GM19025 (cell line): ENCODE measurements around the gene CREBBP.

ENCODE experiments used
- ATAC-seq: cut with Tn5 transposase; IDR thresholded peaks from one replicate; pipeline ENCODE4 v1.9.1; 2021; ENCODE audit warnings: mild to moderate bottlenecking, low read depth, moderate library complexity; ENCODE audit not compliant: unreplicated experiment

Gene CREBBP

DNA sequence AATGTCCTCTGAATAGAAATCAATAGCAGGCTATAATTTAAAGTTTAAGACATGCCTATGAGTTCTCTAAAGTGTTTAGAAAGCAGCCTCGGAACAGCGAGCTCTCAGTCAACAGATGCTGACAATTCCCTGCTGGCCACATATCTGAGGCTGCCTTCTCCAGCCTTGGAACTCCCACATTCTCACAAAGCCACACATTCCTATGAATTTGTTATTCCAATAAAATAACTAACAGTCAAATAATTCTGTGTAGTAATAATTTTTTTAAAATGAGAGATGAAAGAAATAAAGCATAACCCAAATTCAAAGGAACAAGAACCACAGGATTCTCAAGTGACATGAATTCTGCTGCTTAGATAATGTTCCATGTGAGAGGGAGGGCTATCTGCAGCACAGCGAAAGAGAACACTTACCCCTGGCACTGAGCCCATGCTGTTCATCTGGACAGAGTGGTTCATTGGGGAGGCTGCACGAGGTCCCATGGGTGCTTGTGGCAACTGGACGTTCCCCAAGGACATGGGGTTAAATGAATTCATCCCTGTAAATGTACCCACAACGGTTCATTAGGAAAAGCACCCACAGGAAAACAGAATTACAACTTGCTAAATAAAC lies 106.3 kb downstream of the CREBBP start:
- no peak for ATAC-seq

DNA sequence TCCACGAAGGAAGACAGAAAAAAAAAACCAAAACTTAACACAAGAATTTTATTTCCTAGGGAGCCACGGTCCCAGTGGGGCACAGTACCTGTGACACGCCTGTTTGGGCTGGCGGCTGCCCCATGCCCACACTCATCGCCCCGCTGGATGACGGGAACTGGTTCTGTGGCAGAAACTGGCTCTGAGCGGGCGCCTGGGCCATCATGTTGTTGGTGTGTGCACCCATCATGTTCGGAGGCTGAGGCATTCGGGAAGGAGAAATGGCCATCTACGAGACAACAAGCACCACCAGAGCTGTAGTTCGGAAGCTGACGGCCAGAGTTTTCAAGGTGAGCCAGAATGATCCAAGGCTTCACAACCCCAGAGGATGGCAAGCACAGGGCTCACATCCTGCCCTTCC lies 106.8 kb downstream of the CREBBP start:
- no peak for ATAC-seq

DNA sequence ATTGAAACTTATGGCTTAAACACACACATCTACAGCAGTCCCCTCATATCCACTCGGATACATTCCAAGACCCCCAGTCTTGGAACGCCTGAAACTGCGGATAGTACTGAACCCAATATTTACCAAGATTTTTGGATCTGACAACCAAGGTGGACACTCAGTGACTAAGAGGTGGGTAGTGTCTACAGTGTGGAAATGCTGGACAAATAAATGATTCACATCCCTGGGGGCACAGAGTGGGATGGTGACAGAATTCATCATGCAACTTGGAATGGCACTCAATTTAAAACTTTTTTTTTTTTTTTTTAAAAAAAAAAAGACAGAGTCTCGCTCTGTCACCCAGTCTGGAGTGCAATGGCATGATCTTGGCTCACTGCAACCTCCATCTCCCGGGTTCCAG lies 109.0 kb downstream of the CREBBP start:
- ATAC-seq, result no peak

DNA sequence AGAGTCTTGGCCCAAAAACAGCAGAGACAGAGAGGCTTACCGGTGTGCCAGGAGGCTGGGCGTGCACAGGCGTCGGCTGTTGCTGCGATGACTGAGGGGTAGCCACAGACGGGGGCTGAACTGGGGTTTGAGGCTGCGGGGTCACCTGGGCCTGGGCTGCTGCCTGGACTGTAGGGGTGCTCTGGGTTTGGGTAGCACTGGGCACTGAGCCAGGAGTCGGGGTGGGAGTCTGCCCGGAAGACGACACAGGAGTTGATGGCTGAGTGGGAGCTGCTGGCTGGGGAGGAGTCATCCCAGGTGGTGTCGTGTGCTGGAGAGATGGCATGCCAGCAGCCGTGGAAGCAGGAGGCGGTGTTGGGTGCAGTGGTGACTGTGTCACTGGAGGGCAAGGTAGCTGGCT lies 110.0 kb downstream of the CREBBP start:
- no peak for ATAC-seq

DNA sequence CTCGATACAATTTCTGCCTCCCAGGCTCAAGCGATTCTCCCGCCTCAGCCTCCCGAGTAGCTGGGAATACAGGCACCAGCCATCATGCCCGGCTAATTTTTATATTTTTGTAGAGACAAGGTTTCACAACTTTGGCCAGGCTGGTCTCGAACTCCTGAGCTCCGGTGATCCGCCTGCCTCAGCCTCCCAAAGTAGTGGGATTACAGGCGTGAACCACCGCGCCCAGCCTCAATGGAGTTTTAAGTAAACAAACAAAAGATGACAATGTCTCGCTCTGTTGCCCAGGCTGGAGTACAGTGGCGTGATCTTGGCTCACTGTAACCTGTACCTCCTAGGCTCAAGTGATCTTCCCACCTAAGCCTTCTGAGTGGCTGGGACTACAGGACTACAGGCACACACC lies 110.6 kb downstream of the CREBBP start:
- no peak for ATAC-seq

DNA sequence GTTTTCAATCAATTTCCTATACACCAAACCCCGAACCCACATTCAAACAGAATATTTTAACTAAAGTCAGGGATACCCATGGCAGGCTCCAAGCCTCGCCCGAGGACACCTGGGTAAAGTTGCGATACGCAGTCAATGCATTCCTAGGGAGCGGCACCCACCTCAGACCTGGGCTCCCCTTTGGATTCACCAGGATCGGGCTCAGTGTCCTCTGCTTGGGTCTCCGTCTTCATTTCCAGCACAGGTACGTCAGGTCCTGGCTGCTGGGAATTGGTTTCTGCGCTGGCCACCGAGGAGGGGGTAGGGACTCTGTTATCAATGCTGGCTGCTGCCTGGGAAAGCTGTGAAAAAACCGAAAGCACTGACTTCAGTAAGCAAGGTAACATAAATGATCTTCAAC lies 111.5 kb downstream of the CREBBP start:
- no peak for ATAC-seq

DNA sequence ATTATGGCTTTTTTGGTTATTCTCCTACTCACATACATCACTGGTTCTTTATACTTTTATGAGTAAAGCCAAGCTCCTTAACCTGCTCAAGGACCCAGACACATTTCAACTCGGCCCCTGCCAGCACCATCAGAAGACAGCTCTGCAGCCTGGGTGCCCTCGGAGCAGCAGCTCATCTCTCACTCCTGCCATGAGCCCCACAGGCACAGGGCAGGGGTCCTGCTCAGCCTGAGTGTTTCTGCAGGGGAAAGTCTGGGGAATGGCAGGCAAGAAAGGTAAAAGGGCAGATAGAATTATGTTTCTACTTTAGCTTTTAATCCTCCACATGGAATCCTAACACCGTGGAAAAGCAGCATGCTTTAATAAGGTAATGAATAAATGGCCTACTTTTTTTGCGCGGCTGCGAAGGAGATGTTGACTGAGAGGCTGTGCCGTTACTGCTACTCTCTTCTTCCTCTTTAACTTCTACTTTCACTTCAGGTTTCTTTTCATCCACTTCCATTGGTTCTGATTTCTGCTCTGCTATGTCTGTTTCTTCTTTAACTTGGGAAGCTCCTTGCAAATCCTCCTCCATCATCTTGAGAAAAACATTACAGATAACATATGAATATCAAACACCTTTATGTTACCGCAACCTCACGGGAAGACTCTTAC lies 113.1 kb downstream of the CREBBP start:
- ATAC-seq, result no peak

DNA sequence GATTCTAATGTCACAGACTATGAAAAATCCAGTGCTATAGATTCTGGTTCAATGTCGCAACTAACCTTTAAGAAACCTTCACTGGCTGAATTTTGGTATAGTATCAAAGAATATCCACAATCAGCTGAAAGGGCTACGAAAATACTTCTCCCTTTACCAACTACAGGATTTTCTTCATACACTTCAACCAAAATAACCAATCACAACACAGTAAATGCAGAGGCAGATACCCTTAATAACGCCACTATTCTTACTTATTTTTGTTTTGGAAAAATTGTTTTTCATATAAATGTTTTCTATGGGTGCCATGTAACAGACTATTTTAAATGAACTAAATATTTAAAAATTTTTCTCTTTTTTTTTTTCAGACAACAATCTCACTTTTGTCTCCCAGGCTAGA lies 114.3 kb downstream of the CREBBP start:
- ATAC-seq, result no peak

DNA sequence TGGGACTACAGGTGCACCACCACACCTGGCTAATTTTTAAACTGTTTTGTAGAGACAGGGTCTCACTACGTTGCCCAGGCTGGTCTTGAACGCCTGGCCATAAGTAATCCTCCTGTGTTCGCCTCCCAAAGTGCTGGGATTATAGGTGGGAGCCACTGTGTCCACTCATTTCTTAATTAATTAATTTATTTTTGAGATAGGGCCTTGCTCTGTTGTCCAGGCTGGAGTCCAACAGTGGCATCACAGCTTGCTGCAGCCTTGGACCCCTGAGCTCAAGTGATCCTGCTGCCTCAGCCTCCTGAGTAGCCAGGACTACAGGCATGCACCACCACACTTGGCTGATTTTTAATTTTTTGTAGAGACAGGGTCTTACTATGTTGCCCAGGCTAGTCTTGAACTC lies 116.1 kb downstream of the CREBBP start:
- ATAC-seq, result no peak

DNA sequence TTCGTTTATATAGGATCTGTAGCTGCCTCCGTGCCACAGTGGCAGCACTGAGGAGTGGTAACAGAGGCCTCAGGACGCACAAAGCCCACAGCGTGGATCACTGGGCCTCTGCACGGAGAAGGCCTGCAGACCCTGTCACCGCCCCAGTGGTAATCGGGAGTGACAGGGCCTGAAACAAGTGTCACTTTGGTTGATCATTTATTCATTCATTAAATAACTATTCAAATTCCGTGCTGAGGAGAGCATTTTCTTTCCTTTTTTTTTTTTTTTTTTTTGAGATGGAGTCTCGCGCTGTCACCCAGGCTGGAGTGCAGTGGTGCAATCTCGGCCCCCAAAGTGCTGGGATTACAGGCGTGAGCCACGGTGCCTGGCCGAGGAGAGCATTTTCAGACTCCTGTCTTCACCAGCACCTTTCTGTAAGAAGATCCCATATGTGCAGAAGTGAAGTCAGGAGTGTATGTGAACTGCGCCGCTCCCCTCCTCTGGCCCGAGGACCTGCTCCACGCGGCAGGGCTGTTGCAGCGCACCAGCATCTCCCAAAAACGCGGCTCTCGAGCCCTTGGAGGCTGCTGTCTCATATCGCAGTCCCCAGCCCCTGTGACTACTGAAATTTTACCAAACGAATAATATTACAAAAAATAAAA lies 118.3 kb downstream of the CREBBP start:
- no peak for ATAC-seq

DNA sequence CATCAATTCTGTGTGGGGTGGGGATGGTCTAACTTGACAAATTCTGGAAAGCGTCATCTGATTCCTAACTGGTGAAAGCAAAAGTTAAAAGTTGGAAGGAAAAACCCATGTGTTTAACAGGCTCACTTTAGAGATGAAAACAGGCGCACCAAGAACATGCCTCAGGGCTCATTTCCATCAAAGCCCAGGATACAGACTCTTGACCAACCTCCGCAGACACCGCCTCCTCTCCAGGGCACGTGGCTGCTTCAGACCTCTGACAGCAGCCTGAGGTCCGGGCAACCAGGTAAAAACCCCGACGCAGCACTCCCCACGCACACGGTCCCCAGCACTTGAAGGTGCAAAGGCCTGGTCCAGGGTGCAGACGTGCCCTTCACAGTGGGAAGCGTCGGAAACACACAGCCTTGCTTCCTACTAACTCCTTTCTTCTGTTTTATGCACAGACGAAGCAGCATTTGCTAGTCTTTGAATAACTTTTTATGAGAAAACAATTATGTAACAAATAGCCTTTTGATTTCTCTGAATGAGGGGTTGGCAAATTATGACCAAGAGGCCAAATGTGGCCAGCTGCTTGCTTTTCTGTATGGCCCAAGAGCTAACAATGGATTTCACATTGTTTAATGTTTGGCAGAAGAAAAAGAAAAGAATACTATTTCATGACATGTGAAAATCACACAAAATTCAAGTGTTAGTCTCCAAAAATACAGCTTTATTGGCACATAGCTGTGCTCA lies 119.0 kb downstream of the CREBBP start:
- ATAC-seq, result no peak

DNA sequence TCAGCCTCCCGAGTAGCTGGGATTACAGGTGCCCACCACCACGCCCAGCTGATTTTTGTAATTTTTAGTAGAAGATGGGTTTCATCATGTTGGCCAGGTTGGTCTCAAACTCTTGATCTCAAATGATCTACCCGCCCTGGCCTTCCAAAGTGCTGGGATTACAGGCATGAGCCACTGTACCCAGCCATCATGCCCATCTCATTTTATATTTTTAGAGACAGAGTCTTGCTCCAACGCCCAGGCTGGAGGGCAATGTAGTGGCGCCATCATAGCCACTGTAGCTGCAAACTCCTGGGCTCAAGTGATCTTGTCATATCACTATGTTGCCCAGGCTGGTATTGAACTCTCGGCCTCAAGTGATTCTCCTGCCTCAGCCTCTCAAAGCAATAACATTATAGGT lies 120.0 kb downstream of the CREBBP start:
- no peak for ATAC-seq

DNA sequence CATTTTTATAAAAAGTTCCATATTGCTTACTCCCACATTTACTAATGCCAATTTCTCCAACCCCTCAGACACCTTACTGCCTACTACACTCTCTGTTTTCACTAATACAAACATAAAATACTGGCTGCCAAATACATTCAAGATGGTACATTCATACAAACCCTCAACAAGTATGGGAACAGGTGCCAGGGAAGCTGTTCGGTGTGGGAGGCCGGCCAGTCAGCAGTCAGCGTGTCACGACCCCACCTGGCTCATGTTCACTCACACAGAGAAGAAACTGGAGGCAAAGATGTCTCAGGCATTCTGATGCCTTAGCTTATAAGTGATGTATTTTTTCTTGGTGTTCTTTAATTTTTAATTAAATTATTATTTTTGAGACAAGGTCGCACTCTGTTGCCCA lies 120.8 kb downstream of the CREBBP start:
- ATAC-seq, result no peak

DNA sequence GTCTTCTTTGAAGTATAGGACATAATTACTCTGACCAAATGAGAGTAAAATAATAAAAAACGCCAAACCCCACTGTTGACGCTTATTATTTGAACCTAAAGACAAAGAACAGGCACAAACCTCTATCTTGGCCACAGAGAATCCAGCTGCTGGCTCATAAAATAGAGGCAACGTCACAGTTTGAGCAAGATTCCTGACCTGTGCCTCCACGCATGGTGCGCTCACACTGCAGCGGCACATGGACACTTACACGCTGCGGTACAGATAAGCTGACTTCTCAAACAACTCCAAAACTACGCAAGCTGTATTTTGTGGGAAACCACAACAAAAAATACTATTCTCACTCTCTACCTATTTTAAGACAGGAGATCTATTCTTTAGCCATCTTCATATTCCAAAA lies 124.4 kb downstream of the CREBBP start:
- ATAC-seq, result no peak

DNA sequence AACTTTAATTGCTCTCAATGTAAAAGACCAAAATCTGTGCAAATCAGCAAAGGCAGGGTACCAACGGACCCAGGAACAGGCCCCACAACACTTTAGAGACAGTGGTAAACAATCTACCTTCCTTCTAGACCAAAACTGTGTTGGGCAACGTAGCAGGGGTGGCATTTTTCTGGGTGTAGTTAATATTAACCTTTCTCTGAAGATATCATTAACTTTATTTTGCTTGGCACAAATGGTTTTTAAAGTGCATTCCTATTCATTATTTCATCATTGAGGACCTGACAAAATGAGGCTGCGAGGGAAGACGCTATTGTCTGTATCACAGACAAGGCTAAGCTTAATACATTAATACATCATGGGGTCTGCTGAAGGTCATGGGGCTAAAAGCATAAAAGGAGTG lies 125.3 kb downstream of the CREBBP start:
- ATAC-seq, result no peak

DNA sequence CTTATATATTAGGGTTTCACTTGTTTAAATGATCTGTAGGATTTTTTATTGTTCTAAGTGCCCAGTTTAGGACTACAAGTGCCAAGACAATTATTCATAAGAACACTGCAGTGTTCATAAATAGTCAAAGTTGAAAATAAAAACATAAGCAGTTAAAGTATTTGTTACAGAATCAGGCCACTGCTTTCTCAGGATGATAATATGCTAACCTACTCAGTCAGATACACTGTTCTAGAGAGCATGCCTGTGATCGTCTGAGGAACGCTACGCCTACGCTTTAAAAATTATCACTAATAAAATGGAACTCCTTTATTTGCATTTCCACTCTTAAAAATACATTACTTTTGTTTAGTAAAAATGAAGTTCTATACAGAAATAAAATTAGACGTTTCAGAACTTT lies 125.7 kb downstream of the CREBBP start:
- no peak for ATAC-seq

DNA sequence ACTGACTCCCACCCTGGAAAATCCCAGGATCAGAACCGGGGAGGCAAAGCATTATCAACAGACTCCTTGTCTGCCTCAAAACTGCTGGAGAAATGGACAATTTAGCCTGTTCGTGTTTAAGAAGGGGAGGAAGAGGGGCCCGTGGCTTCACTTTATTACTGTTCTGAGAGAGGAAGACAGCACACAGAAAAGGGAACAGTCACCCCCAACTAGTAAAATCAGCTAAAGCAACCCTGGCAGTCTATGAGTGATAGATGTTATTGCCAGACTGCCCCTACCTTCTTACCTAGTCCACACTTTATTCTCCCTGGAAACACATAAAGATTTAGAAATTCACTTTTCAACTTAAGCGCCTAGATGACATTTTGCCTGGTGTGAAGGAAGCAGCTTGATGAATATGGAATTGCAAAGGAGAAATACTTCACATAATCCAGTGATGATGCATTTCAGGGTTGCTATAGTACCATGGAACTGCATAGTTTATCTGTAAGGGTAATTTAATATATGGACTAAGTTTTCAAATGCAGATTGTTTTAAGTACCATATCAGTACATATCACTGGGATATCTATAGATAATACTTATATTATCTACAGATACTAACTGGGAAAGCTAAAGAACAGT lies 126.3 kb downstream of the CREBBP start:
- no peak for ATAC-seq

DNA sequence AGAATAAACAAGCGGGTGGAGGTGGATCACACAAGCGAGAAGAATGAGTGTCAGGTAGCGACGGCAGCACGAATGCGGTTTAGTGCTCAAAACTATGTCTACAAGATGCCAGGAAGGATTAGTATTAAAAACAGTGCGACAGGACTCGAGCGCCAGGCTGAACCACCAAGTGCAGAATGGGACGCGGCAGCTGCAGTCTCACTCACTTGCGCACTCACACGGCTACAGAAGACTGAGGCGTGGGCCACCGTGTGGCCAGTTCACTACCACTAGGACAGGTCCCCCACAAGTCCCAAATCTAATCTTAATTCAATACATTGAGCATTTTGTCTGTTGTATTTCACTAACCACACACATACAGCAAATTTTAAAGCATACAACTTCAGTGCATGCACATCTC lies 127.5 kb downstream of the CREBBP start:
- no peak for ATAC-seq

DNA sequence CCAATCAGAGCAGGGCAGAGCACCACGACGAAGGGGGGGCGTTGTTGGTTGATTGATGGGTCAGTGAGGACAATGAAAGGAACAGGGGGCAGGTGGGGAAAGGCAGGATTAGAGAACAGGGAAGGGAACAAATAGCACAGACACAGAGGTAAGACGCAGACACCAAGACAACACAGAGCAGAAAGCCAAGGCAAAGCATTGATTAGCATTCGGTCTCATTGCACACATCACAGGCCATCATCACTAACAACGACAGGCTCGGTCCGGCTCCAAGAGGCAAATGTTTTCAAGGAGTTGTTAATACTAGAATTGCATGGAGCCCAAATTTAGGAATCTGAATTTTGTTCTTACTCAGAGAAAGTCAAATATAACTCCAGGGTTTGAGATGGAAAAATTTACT lies 128.6 kb downstream of the CREBBP start:
- no peak for ATAC-seq

DNA sequence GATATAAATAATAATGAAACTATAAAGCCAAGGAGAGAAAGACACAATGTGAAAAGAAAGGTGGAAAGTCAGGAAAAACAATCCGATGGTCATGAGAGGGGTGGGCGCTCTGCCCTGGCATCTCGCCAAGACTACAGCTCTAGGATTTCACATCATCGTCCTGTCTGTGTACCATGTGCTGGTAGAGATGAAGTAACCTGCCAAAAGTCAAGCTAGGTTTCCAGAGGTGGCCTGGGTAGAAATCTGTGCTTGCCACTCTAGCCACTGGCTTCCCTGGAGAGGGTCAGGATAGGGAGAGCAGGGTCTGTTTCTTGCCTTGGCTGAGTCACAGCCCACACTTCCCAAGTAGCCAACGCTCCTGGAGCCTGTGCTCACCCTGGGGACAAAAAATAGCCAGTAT lies 132.2 kb downstream of the CREBBP start:
- no peak for ATAC-seq

DNA sequence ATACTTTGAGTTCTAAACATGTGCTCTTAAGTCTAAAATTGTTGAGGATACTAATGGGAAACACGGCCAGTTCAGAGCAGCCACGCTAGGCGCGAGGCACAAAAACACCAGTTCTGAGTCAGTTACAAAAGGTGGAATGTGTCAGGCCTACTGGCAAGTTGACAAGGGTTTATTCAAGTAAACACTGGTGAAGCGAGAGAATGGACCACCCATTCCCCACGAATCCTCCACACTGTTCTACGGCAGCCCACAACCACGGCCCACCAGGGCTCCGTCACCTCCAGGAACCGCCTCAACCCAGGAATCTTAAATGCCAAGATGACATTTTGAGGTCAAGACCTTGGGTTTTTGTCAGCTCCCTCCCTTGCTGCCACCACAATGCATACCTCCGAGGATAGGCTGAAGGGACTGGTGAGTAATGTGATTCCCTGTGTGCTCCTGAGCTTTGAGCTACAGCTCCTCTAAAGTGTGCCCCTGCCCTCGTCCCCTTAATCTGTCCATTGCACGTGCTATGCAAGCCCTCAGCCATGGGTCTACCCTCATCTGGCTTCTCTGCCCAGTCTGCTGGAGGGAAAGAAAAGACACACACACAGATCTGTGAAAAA lies 134.7 kb downstream of the CREBBP start:
- ATAC-seq, result no peak
